NB4 (cell line): ENCODE results near the gene RGS6.

ENCODE experiments used
- DNase-seq: peaks from one replicate; pipeline ENCODE4 v3.0.0; 2010; ENCODE audit warnings: low read depth
- H3K4me3 ChIP-seq: one replicate; pipeline ENCODE4 v1.5.1; 2011; ENCODE audit warnings: mild to moderate bottlenecking, low read depth, low read length, moderate library complexity
- CTCF ChIP-seq: IDR thresholded peaks from one replicate; pipeline ENCODE4 v1.5.1; 2012; ENCODE audit warnings: low read depth, low read length
- MYC ChIP-seq: IDR thresholded peaks from 2 replicates; pipeline ENCODE4 v1.6.1; 2011; ENCODE audit warnings: low read depth, low read length
- POLR2A ChIP-seq: IDR thresholded peaks from 2 replicates; pipeline ENCODE4 v1.6.1; 2011; ENCODE audit warnings: mild to moderate bottlenecking; ENCODE audit not compliant: insufficient read length; ENCODE audit errors: extremely low read depth
- TF ChIP-seq, protein P1 (sequence below): IDR thresholded peaks from 2 replicates; pipeline ENCODE4 v1.6.1; 2011; ENCODE audit warnings: low read depth, low read length

RGS6 gene

GRCh38 chr14:72243309-72244293 is 311.4 kb downstream of the RGS6 start:
- H3K4me3 ChIP-seq = no peak overlapping the region
- TF ChIP-seq POLR2A = no peak
- no peak for TF ChIP-seq MYC
- TF ChIP-seq, protein P1, sequence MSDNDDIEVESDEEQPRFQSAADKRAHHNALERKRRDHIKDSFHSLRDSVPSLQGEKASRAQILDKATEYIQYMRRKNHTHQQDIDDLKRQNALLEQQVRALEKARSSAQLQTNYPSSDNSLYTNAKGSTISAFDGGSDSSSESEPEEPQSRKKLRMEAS = no peak
- no peak for TF ChIP-seq CTCF
- DNase-seq = no peak

GRCh38 chr14:72247896-72248465 is 315.8 kb downstream of the RGS6 start:
- DNase-seq = no peak
- H3K4me3 ChIP-seq = no peak overlapping the region
- TF ChIP-seq, protein P1 = no peak
- TF ChIP-seq MYC (no peak), CTCF (no peak), POLR2A (no peak)

- TF ChIP-seq POLR2A (no peak), CTCF (no peak), MYC (no peak)
- TF ChIP-seq, protein P1 = no peak
- DNase-seq = no peak
- H3K4me3 ChIP-seq = no peak overlapping the region
Observed at GRCh38 chr14:72253503-72253902, 321.3 kb downstream of the RGS6 start.

DNA sequence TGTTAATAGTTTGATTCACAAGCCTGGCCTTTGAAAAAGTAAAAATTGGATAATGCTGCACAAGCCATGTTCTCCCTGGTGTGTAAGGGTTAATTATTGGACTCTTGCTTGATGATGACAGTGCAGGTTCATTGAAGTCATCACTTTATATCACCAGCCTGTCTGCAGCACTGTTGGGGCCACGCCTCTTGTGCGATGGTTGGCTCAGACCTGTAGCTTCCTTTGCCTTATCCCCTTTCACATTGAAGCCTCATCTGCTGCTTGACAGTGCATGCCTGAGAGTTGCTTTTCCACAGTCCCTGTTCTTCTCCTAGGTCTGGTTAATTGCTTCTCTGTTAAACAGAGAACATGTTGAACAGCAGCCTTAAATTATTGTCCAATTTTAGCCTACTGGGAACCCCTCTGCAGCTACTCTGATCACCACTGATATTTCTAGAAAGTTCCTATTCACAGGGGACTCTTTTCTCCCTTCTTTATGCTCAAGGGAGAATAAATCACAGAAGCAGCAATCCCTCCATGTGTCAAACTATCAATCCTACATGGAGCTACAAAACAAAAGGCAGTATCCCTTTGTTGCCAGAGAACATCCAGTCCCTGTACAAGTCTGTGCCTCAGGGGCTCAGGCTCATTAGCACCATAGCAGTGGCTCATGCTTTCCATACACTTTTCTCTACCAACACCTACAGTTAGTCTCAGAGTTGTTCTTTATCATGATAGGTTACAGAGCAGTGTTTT is 322.1 kb downstream of the RGS6 start:
- DNase-seq = no peak
- H3K4me3 ChIP-seq = no peak overlapping the region
- no peak for TF ChIP-seq POLR2A
- TF ChIP-seq MYC = no peak

- TF ChIP-seq MYC (no peak), CTCF (no peak), POLR2A (no peak)
- TF ChIP-seq, protein P1 = no peak
- DNase-seq = peak; percentile 2
- no peak overlapping the region for H3K4me3 ChIP-seq
Observed at GRCh38 chr14:72254937-72255472, 322.8 kb downstream of the RGS6 start.

DNA sequence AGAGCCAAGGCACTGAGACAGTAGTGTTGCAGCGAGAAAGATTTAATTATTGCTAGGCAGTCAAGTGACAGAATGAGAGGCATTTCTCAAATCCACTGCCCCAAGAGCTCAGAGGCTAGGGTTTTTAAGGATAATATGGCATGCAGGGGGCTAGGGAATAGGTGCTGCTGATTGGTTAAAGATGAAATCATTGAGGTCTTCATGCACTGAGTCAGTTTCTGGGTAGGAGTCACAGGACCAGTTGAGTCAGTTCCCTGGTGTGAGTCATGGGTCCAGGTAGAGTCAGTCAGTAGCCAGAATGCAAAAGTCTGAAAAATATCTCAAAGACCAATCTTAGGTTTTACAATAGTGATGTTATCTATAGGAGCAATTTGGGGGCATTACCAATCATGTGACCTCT is 323.8 kb downstream of the RGS6 start:
- TF ChIP-seq CTCF = no peak
- TF ChIP-seq MYC = no peak
- TF ChIP-seq POLR2A = no peak
- TF ChIP-seq, protein P1 = no peak

More for the DNA sequence above, 323.8 kb downstream of the RGS6 start:
- no peak overlapping the region for H3K4me3 ChIP-seq
- DNase-seq = no peak
